Activated CD4-positive, alpha-beta T cell treated with anti-CD3 and anti-CD28 coated beads, Interleukin-2, amount 50 U/mL, for 48 hours (primary cell): ENCODE results near the gene ADTRP.

Source experiments
- DNase-seq, 2 experiments: peaks; one replicate each; pipeline ENCODE4 v3.0.0-alpha.2; 2020

ADTRP gene

GRCh38 chr6:11772109-11772825 lies 6.3 kb downstream of the ADTRP start:
- DNase-seq = peak in 1 of 2 experiments; percentile 25

GRCh38 chr6:11771473-11772048 lies 7.0 kb downstream of the ADTRP start:
- DNase-seq = no peak

- no peak for DNase-seq
Measured at GRCh38 chr6:11770546-11771466, 7.8 kb downstream of the ADTRP start.

GRCh38 chr6:11769811-11770545 lies 8.6 kb downstream of the ADTRP start:
- no peak for DNase-seq

- DNase-seq = no peak
Measured at GRCh38 chr6:11769244-11769643, 9.4 kb downstream of the ADTRP start.

GRCh38 chr6:11767978-11768756 lies 10.4 kb downstream of the ADTRP start:
- DNase-seq = no peak

- no peak for DNase-seq
Measured at GRCh38 chr6:11767458-11767857, 11.1 kb downstream of the ADTRP start.

- no peak for DNase-seq
Measured at GRCh38 chr6:11766589-11767450, 11.8 kb downstream of the ADTRP start.

GRCh38 chr6:11766043-11766442 lies 12.6 kb downstream of the ADTRP start:
- DNase-seq = no peak

GRCh38 chr6:11764250-11764604 lies 14.4 kb downstream of the ADTRP start:
- no peak for DNase-seq

GRCh38 chr6:11763460-11764249 lies 14.9 kb downstream of the ADTRP start:
- DNase-seq = no peak

- DNase-seq = no peak
Measured at GRCh38 chr6:11762794-11763459, 15.7 kb downstream of the ADTRP start.

- no peak for DNase-seq
Measured at GRCh38 chr6:11761744-11762620, 16.6 kb downstream of the ADTRP start.

- DNase-seq = no peak
Measured at GRCh38 chr6:11760015-11760473, 18.6 kb downstream of the ADTRP start.

- no peak for DNase-seq
Measured at GRCh38 chr6:11758878-11759277, 19.7 kb downstream of the ADTRP start.

GRCh38 chr6:11756726-11757125 lies 21.9 kb downstream of the ADTRP start:
- no peak for DNase-seq

GRCh38 chr6:11756292-11756691 lies 22.3 kb downstream of the ADTRP start:
- no peak for DNase-seq

- no peak for DNase-seq
Measured at GRCh38 chr6:11755725-11756124, 22.9 kb downstream of the ADTRP start.
